ENCODE measurements around the gene GRIK5.

- TF ChIP-seq, protein P1, sequence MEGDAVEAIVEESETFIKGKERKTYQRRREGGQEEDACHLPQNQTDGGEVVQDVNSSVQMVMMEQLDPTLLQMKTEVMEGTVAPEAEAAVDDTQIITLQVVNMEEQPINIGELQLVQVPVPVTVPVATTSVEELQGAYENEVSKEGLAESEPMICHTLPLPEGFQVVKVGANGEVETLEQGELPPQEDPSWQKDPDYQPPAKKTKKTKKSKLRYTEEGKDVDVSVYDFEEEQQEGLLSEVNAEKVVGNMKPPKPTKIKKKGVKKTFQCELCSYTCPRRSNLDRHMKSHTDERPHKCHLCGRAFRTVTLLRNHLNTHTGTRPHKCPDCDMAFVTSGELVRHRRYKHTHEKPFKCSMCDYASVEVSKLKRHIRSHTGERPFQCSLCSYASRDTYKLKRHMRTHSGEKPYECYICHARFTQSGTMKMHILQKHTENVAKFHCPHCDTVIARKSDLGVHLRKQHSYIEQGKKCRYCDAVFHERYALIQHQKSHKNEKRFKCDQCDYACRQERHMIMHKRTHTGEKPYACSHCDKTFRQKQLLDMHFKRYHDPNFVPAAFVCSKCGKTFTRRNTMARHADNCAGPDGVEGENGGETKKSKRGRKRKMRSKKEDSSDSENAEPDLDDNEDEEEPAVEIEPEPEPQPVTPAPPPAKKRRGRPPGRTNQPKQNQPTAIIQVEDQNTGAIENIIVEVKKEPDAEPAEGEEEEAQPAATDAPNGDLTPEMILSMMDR (IDR thresholded peaks at IDR 0.05; ENCODE audit: low read depth, low read length) = no peak
- TF ChIP-seq MYC (IDR thresholded peaks at IDR 0.05; ENCODE audit: low read depth, low read length) = no peak
- no peak for TF ChIP-seq MAX (IDR thresholded peaks at IDR 0.05; ENCODE audit: low read depth, low read length)
- TF ChIP-seq POLR2A (IDR thresholded peaks at IDR 0.05; ENCODE audit: extremely low read depth, insufficient read length) = no peak
Measured at GRCh38 chr19:42045575-42045974, 24.4 kb downstream of the GRIK5 start.

Measured in NB4 (cell line).